Kidney glomerular epithelial cell (primary cell): ENCODE results near the gene PDE4D.

Source experiments
- DNase-seq: peaks from one replicate; lab custom pipeline; 2025; lab: John Stamatoyannopoulos, UW

PDE4D gene

DNA sequence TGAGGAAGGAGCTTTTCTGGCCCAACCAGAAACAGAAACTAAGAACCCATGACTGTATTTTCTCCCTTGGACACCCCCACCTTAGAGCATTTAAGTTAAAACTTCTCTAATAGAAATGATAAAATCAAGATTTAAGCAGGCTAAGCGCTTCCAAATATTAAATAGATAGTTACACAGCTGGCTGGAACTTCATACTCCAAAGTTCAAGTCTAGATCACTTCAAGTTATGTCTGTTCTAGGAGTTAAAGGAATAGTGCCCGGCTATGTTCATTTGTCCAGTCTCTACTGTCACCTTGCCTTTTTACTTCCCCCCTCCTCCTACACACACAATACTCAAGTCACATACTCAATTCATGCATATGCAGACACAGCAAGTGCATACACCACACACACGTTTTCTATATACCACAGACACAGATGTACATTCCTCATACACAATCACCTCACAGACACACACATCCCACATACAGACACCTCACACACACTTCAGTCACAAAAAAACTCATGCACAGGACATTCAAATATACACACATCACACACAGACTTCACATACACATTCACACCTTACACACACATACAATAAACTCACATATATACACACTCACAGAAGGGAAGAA is 237.7 kb downstream of the PDE4D start:
- no peak for DNase-seq

- no peak for DNase-seq
These were observed 238.8 kb downstream of the PDE4D start for GRCh38 chr5:59654691-59655090.

- DNase-seq: no peak
These were observed 241.1 kb downstream of the PDE4D start for GRCh38 chr5:59652449-59652848.

DNA sequence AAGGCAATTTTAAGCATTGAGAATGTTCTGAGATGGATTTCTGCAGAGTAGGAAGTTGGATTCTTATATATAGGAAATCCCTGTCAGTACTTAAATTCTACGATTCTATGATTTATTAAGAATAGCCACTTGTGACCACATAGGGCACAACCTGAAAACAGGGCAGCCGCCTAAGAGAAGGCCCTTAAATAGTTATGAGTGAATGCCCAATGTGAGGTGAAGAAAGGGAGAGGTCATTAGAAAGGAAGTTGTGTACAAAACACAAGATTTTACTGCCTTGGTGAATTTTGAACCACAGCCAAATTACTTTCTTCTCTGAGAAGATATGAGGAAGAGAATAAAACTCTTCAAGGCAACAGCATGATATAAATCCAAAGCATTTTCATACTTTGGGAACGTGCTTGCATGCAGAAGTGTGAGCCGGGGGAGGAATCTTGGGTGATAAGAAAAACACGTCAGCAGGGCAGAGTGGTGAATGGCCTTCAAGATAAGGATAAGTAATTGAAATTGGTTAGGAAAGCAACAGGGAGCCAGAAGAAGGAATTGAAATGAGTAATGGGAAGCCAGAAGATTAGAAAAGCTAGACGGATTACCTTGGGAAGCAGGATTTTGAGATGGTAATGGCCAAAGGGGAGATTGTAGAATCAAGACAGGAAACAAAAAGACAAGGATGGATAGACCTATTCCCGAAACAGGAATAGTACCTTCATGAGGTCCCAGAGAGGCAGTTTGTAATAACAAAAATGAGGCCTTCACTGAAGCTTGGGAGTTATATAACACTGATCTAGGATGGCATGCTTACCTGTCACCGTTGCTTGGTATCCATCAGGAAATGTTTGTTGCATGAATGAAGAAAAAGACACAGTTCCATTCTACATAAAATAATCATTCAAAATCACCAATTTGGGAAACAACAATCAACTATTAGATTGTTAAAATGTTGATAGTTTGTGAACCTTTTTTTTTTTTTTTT is 244.3 kb downstream of the PDE4D start:
- no peak for DNase-seq

DNA sequence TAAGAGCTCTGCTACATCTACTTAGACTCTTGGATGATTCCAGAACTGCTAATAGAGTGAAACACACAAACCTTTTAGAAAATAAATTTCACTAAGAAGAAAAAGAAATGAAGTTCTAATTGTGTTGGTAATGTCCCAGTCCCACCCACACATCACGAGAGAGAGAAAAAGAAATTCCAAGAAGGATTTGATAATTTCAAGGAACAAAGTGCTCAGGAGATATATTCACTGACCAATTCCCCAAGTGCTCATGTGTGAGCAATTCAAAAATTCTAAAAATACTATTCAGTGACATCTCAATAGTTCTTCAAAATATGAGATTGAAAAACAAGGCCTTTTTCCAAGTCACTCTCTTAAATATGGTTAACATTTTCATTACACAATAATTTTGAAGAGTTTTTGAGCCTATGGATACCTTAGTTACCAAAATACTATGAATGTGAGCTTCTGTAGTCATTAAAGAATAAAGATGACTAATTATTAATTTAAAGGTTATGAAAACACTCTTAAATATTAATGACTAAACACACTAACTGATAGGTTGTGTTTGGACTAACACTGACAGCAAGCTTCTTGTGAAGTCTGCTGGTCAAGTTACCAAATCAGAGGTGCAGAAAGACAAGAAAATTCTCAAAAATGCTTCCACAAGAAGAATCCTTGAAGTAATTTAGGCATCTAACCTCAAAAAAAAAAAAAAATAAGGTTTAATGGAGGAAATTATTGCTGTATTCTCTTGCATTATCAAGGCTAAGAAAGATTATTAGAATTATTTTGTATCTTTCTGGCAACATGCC is 245.3 kb downstream of the PDE4D start:
- no peak for DNase-seq

- no peak for DNase-seq
These were observed 248.1 kb downstream of the PDE4D start for GRCh38 chr5:59645380-59645779.

DNA sequence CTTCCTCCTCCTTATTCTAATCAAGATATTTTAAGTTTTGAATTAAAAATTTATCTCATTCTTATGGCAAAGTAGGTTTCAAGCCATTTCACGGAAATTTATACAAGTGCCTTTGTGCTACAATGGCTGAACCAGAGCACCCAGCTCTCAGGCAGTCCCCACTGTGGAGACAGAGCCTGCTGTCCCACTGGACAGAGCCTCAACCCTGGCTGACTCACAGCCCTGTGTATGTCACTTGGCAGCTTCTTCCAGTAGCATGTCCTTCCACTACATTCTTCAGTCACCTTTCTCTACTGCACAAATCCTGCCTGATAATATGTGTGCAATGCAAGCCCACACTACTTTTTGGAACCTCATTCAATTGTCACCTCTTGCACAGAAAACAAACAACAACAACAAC is 253.1 kb downstream of the PDE4D start:
- no peak for DNase-seq

DNA sequence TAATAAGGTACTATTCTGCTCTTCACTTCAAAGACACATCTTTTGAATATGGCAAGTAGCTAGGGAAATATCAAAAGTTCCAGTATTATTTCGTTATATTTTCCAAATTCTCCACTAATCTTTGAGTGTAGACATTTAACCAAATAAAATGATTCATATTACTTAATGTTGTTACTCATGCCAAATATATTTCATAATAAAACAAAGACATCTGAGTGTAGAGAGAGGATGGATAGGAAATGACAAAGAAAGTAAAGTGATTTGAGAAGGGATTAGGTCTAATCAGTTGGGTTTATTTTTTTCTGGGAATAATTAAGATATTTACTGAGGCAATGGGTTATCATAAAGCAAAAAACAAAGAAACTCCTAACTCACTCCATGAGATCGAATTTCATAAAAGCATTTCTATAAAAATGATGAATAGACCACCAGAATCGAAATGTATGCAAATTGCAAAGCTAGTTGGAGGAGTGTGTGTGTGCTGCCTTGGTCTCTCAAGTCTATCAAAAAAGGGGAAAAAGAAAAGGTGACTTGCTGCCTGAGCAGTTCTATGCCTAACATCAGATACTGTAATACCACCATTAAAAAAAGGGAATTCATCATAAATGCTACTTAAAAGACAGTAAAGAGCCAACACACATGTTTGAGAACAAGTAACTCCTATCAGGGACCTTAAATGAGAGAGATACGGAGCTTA is 255.5 kb downstream of the PDE4D start:
- DNase-seq: no peak

GRCh38 chr5:59629561-59629960 is 264.0 kb downstream of the PDE4D start:
- no peak for DNase-seq

- no peak for DNase-seq
These were observed 265.3 kb downstream of the PDE4D start for GRCh38 chr5:59628062-59628828.

DNA sequence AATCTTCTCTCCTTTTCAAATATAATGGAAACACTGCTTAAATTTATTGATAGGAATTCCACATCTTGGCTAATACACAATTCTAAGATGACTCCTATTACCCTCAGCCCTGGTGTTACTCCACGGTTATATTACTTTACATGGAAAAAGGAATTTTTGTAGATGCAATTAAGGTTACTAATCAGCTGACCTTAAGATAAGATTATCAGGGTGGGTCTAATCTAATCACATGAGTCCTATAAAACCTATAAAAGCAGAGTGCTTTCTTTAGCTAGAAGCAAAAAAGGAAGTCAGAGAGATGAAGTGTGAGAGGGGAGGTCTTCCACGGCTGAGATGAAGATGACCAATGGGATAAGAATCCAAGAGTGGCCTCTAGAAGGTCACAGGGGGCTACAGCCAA is 268.6 kb downstream of the PDE4D start:
- DNase-seq: no peak

DNA sequence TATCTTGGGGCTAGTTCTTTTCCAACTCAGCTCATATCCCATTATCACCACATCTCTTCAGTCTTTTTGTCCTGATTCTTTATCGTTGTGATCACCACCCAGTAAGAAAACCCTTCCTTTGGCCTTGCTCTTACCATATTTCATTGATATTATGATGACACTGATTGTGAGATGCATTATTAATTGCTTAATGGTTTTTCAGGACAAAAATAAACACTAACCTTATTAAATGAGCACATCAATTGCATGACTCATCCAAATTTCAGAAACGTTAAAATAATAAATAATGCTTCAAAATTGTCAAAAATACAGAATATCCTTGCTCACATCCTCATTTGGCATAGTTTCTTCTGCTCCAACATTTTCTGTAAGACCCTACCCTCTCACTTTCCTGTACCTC is 270.7 kb downstream of the PDE4D start:
- DNase-seq: no peak

DNA sequence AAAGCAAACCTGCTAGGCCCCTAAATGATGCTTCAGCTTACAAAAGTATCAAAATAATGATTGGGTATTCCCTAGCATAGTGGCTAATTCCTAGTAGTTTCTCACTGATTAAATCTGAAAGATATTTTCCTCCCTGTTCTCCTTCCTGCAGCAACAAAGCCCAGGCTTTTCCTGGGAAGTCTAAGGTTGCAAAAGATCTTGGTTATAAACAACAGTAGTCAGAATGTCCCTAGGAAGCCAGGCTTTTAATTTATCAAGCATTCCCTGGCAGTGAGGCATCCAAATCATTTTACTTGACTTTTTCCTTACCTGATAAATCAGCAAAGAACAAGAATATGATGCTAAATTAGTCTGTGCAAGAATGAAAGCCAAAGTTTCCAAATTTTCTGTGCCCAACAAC is 272.0 kb downstream of the PDE4D start:
- DNase-seq: no peak

GRCh38 chr5:59620535-59621212 is 272.9 kb downstream of the PDE4D start:
- no peak for DNase-seq

- no peak for DNase-seq
These were observed 274.9 kb downstream of the PDE4D start for GRCh38 chr5:59618644-59619043.

- DNase-seq: no peak
These were observed 276.2 kb downstream of the PDE4D start for GRCh38 chr5:59617186-59617771.

DNA sequence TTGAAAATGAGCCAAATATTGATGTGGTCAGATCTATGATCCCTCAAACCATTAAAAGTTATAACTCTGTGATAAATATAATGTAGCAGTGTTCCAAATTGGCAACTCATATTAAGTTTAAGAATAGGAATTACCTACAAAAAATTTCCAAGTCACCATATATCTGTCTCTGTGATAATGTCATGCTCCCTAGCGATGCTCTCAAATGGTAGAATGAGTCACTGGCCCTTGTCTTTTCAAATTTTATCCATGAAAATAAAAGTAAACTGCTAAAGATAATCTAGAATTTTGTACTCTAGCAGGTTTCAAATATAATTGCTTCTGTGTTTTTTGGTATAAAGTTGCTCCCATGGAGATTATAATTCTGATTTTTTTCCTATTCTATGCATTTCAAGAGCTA is 277.1 kb downstream of the PDE4D start:
- DNase-seq: no peak

DNA sequence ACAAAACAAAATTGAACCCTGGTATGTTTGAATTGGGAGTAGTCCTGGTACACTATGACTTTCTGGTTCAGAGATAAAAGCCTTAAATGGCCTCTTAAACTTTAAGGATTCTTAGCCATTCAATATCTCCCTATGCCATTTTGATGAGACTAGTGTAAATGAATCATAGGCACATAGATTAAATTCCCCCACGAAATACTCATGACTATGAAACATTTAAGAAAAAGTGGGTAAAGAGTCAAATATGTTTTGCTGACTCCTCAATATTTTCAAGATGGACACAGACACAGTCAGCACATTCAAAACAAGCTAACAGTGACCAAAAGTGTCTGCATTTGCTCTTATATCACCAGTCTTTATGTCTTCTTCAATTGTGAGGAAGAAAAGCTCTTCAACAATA is 278.3 kb downstream of the PDE4D start:
- no peak for DNase-seq

DNA sequence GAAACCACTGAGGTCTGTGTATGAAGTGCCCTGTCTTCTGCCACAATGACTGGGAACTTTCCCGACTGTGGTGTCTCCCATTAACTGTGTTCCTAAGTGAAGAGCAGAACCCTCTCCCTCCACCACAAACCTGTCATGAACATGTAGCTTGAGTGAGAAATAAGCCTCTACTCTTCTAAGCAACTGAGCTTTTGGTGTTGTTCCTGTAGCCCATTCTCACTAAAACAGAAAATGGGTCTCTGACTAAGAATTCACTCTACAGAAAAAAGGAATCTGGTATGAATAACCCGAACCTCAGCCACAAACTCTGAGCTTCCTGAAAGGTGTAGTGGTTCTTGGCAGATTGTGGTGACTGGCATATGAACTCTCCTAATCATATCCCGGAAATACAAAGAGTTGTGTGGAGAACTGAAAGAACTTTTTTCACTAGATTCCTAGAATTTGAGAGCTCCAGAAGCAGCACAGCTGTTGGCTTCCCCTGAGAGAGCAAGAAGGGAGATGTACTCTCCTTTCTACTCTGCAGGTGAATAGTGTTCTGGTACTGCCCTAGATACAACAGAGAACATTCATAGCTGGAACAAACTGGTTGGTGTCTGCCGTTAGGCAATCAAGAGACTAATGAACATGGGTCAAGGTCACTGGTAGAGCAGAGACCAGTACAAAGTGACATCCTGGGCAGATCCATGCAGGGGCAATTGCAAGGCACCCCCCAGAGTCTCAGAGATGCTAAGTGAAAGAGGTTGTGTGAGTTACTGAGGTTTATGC is 283.8 kb downstream of the PDE4D start:
- no peak for DNase-seq

DNA sequence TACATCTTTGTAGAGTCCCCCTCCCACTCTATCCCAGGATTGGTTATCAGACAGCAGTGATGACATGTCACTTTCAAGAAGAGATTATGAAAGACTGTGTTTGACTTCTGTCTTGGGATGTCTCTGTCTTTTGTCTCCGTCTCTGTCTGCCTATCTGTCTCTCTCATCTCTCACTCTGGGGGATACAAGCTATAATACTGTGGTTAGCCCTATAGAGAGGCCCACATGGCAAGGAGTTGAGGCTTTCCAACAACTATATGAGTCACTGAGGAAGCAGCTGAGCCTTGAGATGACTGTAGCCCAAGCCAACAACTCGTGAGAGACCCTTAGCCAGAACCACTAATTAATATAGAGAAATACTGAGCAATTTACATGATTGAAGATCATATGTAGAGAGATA is 284.8 kb downstream of the PDE4D start:
- no peak for DNase-seq
